Astrocyte (in vitro differentiated cells and primary cell): ENCODE results near the gene TIMP3. TPM values are rescaled to one million over a fixed set of nuclear protein-coding genes. Genes with fewer than 3 reads are reported as not detected.
A peak's percentile ranks its signal among the peaks of the same experiment; 100 is the strongest.

Experiments used
- DNase-seq: peaks from one replicate; pipeline ENCODE4 v3.0.0-alpha.2; 2010; ENCODE audit warnings: low read depth
- FAIRE-seq: peaks from 2 replicates; lab custom pipeline; 2011; peaks lifted over from hg19 to GRCh38; lab: Jason Lieb, UNC
- H2AFZ ChIP-seq: 2 replicates; pipeline ENCODE4 v1.6.0; 2012; ENCODE audit warnings: low read depth, low read length, inconsistent platforms
- H3K27ac ChIP-seq: 2 replicates; pipeline ENCODE4 v1.5.1; 2011; ENCODE audit warnings: low read depth, low read length, inconsistent platforms
- H3K27me3 ChIP-seq: 2 replicates; pipeline ENCODE4 v1.6.0; 2011; ENCODE audit warnings: low read length, inconsistent platforms; ENCODE audit not compliant: insufficient read depth
- H3K36me3 ChIP-seq: 2 replicates; pipeline ENCODE4 v1.5.1; 2011; ENCODE audit warnings: low read length, inconsistent platforms; ENCODE audit not compliant: insufficient read depth
- H3K4me1 ChIP-seq: 2 replicates; pipeline ENCODE4 v1.5.1; 2011; ENCODE audit warnings: low read length, inconsistent platforms; ENCODE audit not compliant: insufficient read depth
- H3K4me2 ChIP-seq: 2 replicates; pipeline ENCODE4 v1.6.0; 2012; ENCODE audit warnings: low read length, inconsistent platforms
- H3K4me3 ChIP-seq: 2 replicates; pipeline ENCODE4 v1.5.1; 2011; ENCODE audit warnings: low read depth, mild to moderate bottlenecking, low read length, inconsistent platforms; ENCODE audit not compliant: insufficient read depth
- H3K79me2 ChIP-seq: 2 replicates; pipeline ENCODE4 v1.6.0; 2012; ENCODE audit warnings: mild to moderate bottlenecking, low read length, inconsistent platforms; ENCODE audit not compliant: insufficient read depth
- H3K9ac ChIP-seq: 2 replicates; pipeline ENCODE4 v1.6.0; 2012; ENCODE audit warnings: mild to moderate bottlenecking, low read length, inconsistent platforms
- H3K9me3 ChIP-seq: 2 replicates; pipeline ENCODE4 v1.5.1; 2012; ENCODE audit warnings: low read depth, mild to moderate bottlenecking, low read length, inconsistent platforms; ENCODE audit not compliant: insufficient read depth
- H4K20me1 ChIP-seq: 2 replicates; pipeline ENCODE4 v1.6.0; 2012; ENCODE audit warnings: low read length, inconsistent platforms; ENCODE audit not compliant: insufficient read depth
- H3K27ac Mint-ChIP-seq: one replicate; pipeline ENCODE4 v1.8.0; 2021; ENCODE audit warnings: mild to moderate bottlenecking, mixed read lengths; ENCODE audit not compliant: unreplicated experiment
- H3K27me3 Mint-ChIP-seq: one replicate; pipeline ENCODE4 v1.8.0; 2021; ENCODE audit warnings: low read depth, mixed read lengths; ENCODE audit not compliant: unreplicated experiment
- H3K36me3 Mint-ChIP-seq: one replicate; pipeline ENCODE4 v1.8.0; 2021; ENCODE audit warnings: low read depth, mixed read lengths; ENCODE audit not compliant: unreplicated experiment
- H3K4me1 Mint-ChIP-seq: one replicate; pipeline ENCODE4 v1.8.0; 2021; ENCODE audit warnings: low read depth, mixed read lengths; ENCODE audit not compliant: unreplicated experiment
- H3K4me3 Mint-ChIP-seq: one replicate; pipeline ENCODE4 v1.8.0; 2021; ENCODE audit warnings: mild to moderate bottlenecking, moderate library complexity, mixed read lengths; ENCODE audit not compliant: unreplicated experiment
- H3K9me3 Mint-ChIP-seq: one replicate; pipeline ENCODE4 v1.8.0; 2021; ENCODE audit warnings: mild to moderate bottlenecking, mixed read lengths; ENCODE audit not compliant: unreplicated experiment
- CTCF ChIP-seq: IDR thresholded peaks from 2 replicates; pipeline ENCODE4 v1.5.1; 2011; ENCODE audit warnings: low read depth, mild to moderate bottlenecking, inconsistent platforms, low read length, moderate library complexity; ENCODE audit not compliant: insufficient read depth
- EZH2 ChIP-seq: IDR thresholded peaks from 2 replicates; pipeline ENCODE4 v1.6.1; 2012; ENCODE audit warnings: mild to moderate bottlenecking, low read length, inconsistent platforms; ENCODE audit not compliant: insufficient read depth
- total RNA-seq: library from RNA; stranded (reverse); gene quantifications from 2 replicates; pipeline ENCODE4 v1.2.1, GENCODE V29; 2021

TIMP3 gene
- total RNA-seq, 1 donor from 2014 or later: 145 TPM

DNA sequence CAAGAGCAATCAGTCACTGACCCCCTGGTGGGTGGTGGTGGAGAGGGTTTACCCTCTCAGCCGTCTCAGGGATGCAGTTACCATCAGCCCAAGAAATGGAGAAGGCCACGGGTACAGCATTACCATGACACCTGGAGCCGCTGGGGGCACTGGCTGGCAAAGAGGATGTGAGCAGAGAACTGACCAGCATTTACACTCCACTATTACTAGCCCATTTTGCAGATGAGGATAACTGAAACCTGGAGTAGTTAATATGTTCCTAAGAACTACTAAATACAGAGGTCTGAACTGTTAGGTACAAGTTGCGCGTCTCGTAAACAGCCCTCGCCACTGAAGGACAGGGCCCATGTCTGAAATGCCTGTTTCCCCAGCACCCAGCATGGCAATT lies 79.0 kb downstream of the TIMP3 start:
- H3K27ac Mint-ChIP-seq: no peak overlapping the region
- H3K4me3 Mint-ChIP-seq: no peak overlapping the region
- H4K20me1 ChIP-seq: no peaks in the 10 kb centered on the region
- H3K9me3 Mint-ChIP-seq: no peaks in the 10 kb centered on the region
- peak overlapping the region; percentile 41 for H3K4me2 ChIP-seq
- H3K36me3 ChIP-seq: no peaks in the 10 kb centered on the region
- DNase-seq (no peak), FAIRE-seq (no peak)
- no peak overlapping the region for H3K9ac ChIP-seq
- H2AFZ ChIP-seq: no peak overlapping the region
- no peaks in the 10 kb centered on the region for H3K79me2 ChIP-seq
- H3K36me3 Mint-ChIP-seq: no peaks in the 10 kb centered on the region
- peaks cover 11% of the 10 kb centered on the region for H3K27me3 ChIP-seq
- peaks cover 9% of the 10 kb centered on the region for H3K4me1 ChIP-seq
- no peaks in the 10 kb centered on the region for H3K9me3 ChIP-seq
- H3K27ac ChIP-seq: no peak overlapping the region
- no peak overlapping the region for H3K4me3 ChIP-seq
- H3K4me1 Mint-ChIP-seq: no peaks in the 10 kb centered on the region
- TF ChIP-seq CTCF (no peak), EZH2 (no peak)
- H3K27me3 Mint-ChIP-seq: peaks cover 12% of the 10 kb centered on the region

- Mint-ChIP-seq H3K4me3 (no peak overlapping the region), H3K36me3 (no peaks in the 10 kb centered on the region), H3K9me3 (no peaks in the 10 kb centered on the region), H3K27ac (no peak overlapping the region), H3K27me3 (peaks cover 12% of the 10 kb centered on the region), H3K4me1 (no peaks in the 10 kb centered on the region)
- Histone ChIP-seq H3K27ac (no peak overlapping the region), H3K4me1 (peaks cover 9% of the 10 kb centered on the region), H3K9me3 (no peaks in the 10 kb centered on the region), H2AFZ (no peak overlapping the region), H3K79me2 (no peaks in the 10 kb centered on the region), H3K27me3 (peaks cover 11% of the 10 kb centered on the region), H3K4me3 (no peak overlapping the region), H3K9ac (no peak overlapping the region), H3K36me3 (no peaks in the 10 kb centered on the region), H4K20me1 (no peaks in the 10 kb centered on the region), H3K4me2 (peak overlapping the region; percentile 41)
- DNase-seq: peak; percentile 75
- TF ChIP-seq EZH2 (no peak), CTCF (no peak)
- no peak for FAIRE-seq
Measured at GRCh38 chr22:32880893-32881596, 79.5 kb downstream of the TIMP3 start.

- DNase-seq (no peak), FAIRE-seq (no peak)
- Histone ChIP-seq H3K4me2 (no peak overlapping the region), H3K36me3 (no peaks in the 10 kb centered on the region), H4K20me1 (no peaks in the 10 kb centered on the region), H3K9me3 (no peaks in the 10 kb centered on the region), H3K4me3 (no peak overlapping the region), H2AFZ (no peak overlapping the region), H3K79me2 (no peaks in the 10 kb centered on the region), H3K27ac (no peak overlapping the region), H3K4me1 (peaks cover 9% of the 10 kb centered on the region), H3K27me3 (peaks cover 7% of the 10 kb centered on the region), H3K9ac (no peak overlapping the region)
- Mint-ChIP-seq H3K36me3 (no peaks in the 10 kb centered on the region), H3K4me3 (no peak overlapping the region), H3K9me3 (no peaks in the 10 kb centered on the region), H3K27me3 (peaks cover 10% of the 10 kb centered on the region), H3K27ac (no peak overlapping the region), H3K4me1 (no peaks in the 10 kb centered on the region)
- TF ChIP-seq EZH2 (no peak), CTCF (no peak)
Measured at GRCh38 chr22:32882360-32882755, 80.9 kb downstream of the TIMP3 start.
